PC-3 (cell line): ENCODE measurements around the gene NDUFAB1. TPM values are rescaled to one million over a fixed set of nuclear protein-coding genes. Genes with fewer than 3 reads are reported as not detected.
A peak's percentile ranks its signal among the peaks of the same experiment; 100 is the strongest.

Experiments
- ATAC-seq: fragments of 200-7000 bp; cut with Tn5 transposase; 2 replicates; pipeline ENCODE4 v1.9.1; 2020; ENCODE audit warnings: mild to moderate bottlenecking, moderate library complexity
- BruUV-seq: library from RNA; stranded (reverse); fragments of 400-500 nt; replicated peaks from 2 replicates; lab custom pipeline; 2021; lab: Mats Ljungman, UMichigan
- CTCF ChIA-PET: fragments of 300-600 bp; sonication (Branson Sonifier 250); formaldehyde crosslinking; loops from one replicate; lab custom pipeline; 2022; ENCODE audit warnings: antibody characterized with exemption; lab: Charles Lee
- POLR2A ChIA-PET: fragments of 300-600 bp; sonication (Branson Sonifier 250); formaldehyde crosslinking; loops from one replicate; lab custom pipeline; 2022; ENCODE audit warnings: antibody characterized with exemption; ENCODE audit not compliant: unreplicated experiment; lab: Charles Lee
- DNase-seq: peaks from one replicate; pipeline ENCODE4 v3.0.0-alpha.2; 2015
- H2AFZ ChIP-seq: fragments of 300-600 bp; sonication (generic); 2 replicates; pipeline ENCODE4 v1.6.0; 2016; ENCODE audit warnings: antibody characterized with exemption, low read length
- H3F3A ChIP-seq: fragments of 300-600 bp; sonication (generic); one replicate; pipeline ENCODE4 v1.6.0; 2017; ENCODE audit warnings: antibody characterized with exemption, low read length, control low read depth, mild to moderate bottlenecking; ENCODE audit not compliant: unreplicated experiment
- H3K27ac ChIP-seq: fragments of 300-600 bp; sonication (generic); 2 replicates; pipeline ENCODE4 v1.5.1; 2016; ENCODE audit warnings: mild to moderate bottlenecking, low read length
- H3K27me3 ChIP-seq: fragments of 300-600 bp; sonication (generic); 2 replicates; pipeline ENCODE4 v1.6.1; 2016; ENCODE audit warnings: low read length, mixed read lengths
- H3K36me3 ChIP-seq: fragments of 300-600 bp; sonication (generic); 2 replicates; pipeline ENCODE4 v1.6.1; 2016; ENCODE audit warnings: low read depth, mixed run types, low read length, mixed read lengths
- H3K4me1 ChIP-seq: fragments of 300-600 bp; sonication (generic); 2 replicates; pipeline ENCODE4 v1.5.1; 2016; ENCODE audit warnings: low read length; ENCODE audit not compliant: insufficient read depth
- H3K4me2 ChIP-seq: fragments of 300-600 bp; sonication (generic); 2 replicates; pipeline ENCODE4 v1.6.0; 2016; ENCODE audit warnings: low read length
- H3K4me3 ChIP-seq: fragments of 300-600 bp; sonication (generic); 2 replicates; pipeline ENCODE4 v1.5.1; 2016; ENCODE audit warnings: mild to moderate bottlenecking, low read length, mixed read lengths
- H3K79me2 ChIP-seq: fragments of 300-600 bp; sonication (generic); 2 replicates; pipeline ENCODE4 v1.6.1; 2017; ENCODE audit warnings: low read length, mixed read lengths
- H3K9ac ChIP-seq: fragments of 300-600 bp; sonication (generic); 2 replicates; pipeline ENCODE4 v1.6.0; 2016; ENCODE audit warnings: mild to moderate bottlenecking, low read length
- H3K9me2 ChIP-seq: fragments of 300-600 bp; sonication (generic); replicated peaks from 2 replicates; pipeline ENCODE4 v1.6.1; 2016; ENCODE audit warnings: mixed run types, low read length, mixed read lengths
- H3K9me3 ChIP-seq: fragments of 300-600 bp; sonication (generic); 2 replicates; pipeline ENCODE4 v1.6.1; 2016; ENCODE audit warnings: low read length, mixed read lengths
- H4K20me1 ChIP-seq: fragments of 300-600 bp; sonication (generic); 2 replicates; pipeline ENCODE4 v1.6.1; 2016; ENCODE audit warnings: low read length, mixed read lengths
- EZH2 ChIP-seq: fragments of 300-600 bp; sonication (generic); IDR thresholded peaks from one replicate; pipeline ENCODE4 v1.6.1; 2017; ENCODE audit warnings: antibody characterized with exemption, mild to moderate bottlenecking, low read length; ENCODE audit not compliant: unreplicated experiment
- EZH2phosphoT487 ChIP-seq: fragments of 300-600 bp; sonication (generic); IDR thresholded peaks from 2 replicates; pipeline ENCODE4 v1.6.1; 2018; ENCODE audit warnings: mild to moderate bottlenecking, antibody characterized with exemption, low read length, borderline replicate concordance
- intact Hi-C: fragments of 100-400 bp; cut with micrococcal nuclease; formaldehyde crosslinking; loops from 2 replicates; pipeline ENCODE4 v1.9.0; 2023
- total RNA-seq: library from RNA; depleted of rRNA; stranded (reverse); fragments of >200 nt; gene quantifications from 2 replicates; pipeline ENCODE4 v1.2.3, GENCODE V29; 2014
- TF ChIP-seq, protein P1 (sequence below): fragments of 300-600 bp; sonication (generic); conservative IDR thresholded peaks from 2 replicates; pipeline ENCODE4 v1.5.1; 2017; ENCODE audit warnings: antibody characterized with exemption, low read depth, mild to moderate bottlenecking, low read length

The NDUFAB1 gene
- total RNA-seq, 1 experiment from 2014 or later, result 228 TPM

DNA sequence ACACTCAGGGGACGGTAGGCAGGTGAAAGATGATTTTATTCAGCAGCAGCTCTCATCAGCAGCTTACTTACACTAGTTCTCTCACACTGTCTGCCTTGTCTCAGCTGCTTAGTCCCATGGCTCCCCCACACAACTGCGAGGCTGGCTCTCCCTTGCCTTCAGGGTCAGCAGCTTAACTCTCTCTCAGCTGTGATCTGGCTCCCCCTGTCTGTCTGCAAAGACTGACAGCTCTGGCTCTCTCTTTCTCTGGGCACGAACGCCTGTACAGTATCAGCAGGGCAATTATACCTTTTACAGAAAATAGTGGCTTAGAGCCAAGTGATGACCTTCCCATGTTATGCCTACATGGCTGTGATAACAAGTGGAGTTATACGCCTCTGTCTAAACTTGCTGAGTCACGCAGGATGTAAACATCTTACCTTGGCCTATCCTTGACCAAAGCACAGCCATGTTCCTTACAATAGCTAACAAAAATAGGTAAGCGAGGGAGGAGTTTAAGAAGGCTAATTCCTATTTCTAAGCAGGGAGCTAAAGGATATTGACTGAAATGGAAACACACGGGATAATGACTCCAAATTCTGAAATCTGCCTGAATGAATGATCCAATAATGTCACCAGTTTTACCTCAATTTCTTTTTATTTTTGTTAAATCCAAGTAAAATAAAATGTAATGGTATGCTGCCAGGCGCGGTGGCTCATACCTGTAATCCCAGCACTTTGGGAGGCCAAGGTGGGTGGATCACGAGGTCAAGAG is 1.1 kb upstream of the NDUFAB1 start:
- peaks cover 3% of the 10 kb centered on the region; the same call in 1 of the 2 replicates for H3K4me1 ChIP-seq
- no peaks in the 10 kb centered on the region for H3F3A ChIP-seq
- ATAC-seq (no peak; the same call in 1 of the 2 replicates), DNase-seq (peak; percentile 20)
- H3K4me3 ChIP-seq, result no peak overlapping the region
- H3K4me2 ChIP-seq, result no peak overlapping the region
- no peak overlapping the region for H3K9ac ChIP-seq
- ChIA-PET POLR2A (no interaction called here), CTCF (no interaction called here)
- BruUV-seq, result no TSS peak
- H3K79me2 ChIP-seq, result peaks cover 38% of the 10 kb centered on the region
- no peaks in the 10 kb centered on the region for H3K27me3 ChIP-seq
- no peak overlapping the region for H2AFZ ChIP-seq
- H4K20me1 ChIP-seq, result 0 out of 2 replicates have a peak, but pooled peaks cover 11% of the 10 kb centered on the region
- no peak overlapping the region for H3K27ac ChIP-seq
- H3K9me3 ChIP-seq, result no peaks in the 10 kb centered on the region
- TF ChIP-seq, protein P1, sequence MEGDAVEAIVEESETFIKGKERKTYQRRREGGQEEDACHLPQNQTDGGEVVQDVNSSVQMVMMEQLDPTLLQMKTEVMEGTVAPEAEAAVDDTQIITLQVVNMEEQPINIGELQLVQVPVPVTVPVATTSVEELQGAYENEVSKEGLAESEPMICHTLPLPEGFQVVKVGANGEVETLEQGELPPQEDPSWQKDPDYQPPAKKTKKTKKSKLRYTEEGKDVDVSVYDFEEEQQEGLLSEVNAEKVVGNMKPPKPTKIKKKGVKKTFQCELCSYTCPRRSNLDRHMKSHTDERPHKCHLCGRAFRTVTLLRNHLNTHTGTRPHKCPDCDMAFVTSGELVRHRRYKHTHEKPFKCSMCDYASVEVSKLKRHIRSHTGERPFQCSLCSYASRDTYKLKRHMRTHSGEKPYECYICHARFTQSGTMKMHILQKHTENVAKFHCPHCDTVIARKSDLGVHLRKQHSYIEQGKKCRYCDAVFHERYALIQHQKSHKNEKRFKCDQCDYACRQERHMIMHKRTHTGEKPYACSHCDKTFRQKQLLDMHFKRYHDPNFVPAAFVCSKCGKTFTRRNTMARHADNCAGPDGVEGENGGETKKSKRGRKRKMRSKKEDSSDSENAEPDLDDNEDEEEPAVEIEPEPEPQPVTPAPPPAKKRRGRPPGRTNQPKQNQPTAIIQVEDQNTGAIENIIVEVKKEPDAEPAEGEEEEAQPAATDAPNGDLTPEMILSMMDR, result peak; percentile 35; the same call in 1 of the 2 replicates
- no peak for TF ChIP-seq EZH2phosphoT487
- TF ChIP-seq EZH2, result no peak
- intact Hi-C loops, result no loop called here
- no peaks in the 10 kb centered on the region for H3K9me2 ChIP-seq
- H3K36me3 ChIP-seq, result no peaks in the 10 kb centered on the region; the same call in none of the 2 replicates

DNA sequence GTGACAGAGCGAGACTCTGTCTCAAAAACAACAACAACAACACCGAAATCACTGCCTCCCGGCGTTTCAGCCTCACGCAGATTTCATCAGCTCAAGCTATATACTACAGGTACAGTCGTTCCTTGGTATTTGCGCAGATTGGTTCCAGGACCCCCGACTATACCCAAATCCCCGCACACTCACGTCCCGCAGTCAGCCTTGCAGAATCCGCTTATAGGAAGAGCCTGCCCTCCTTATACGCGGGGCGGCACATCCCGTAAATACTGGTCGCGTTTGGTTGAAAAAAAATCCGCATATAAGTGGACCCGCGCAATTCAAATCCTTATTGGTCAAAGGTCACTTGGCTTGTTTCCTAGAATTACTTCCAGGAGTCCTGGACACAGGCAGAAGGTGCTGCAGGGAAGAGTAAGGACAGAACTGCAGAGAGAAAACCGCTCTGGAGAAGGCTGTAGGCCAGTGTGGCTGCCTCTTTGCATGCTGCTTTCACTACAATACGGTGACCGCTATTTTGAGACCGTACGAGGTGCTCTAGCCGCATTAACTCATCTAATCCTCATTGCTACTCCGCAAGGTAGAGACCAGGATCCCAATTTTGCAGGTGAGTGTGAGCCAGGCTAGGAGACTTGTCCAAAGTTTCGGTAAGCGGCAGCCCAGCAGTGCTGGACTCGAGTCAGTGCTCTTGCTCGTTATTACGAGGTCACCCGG is 718 bp downstream of the NDUFAB1 start:
- peaks cover 13% of the 10 kb centered on the region for H3K36me3 ChIP-seq
- ATAC-seq, result peak; percentile 13; the same call in 1 of the 2 replicates
- peak overlapping the region; percentile 61 for H3K27ac ChIP-seq
- ChIA-PET CTCF (no interaction called here), POLR2A (no interaction called here)
- no peaks in the 10 kb centered on the region for H3K9me2 ChIP-seq
- H2AFZ ChIP-seq, result peak overlapping the region; percentile 69; the same call in 1 of the 2 replicates
- TF ChIP-seq, protein P1, result no peak
- TF ChIP-seq EZH2phosphoT487, result no peak
- TF ChIP-seq EZH2, result no peak
- H3K4me2 ChIP-seq, result peak overlapping the region; percentile 98
- H3F3A ChIP-seq, result no peaks in the 10 kb centered on the region
- H3K9me3 ChIP-seq, result no peaks in the 10 kb centered on the region
- intact Hi-C loops, result no loop called here
- peak overlapping the region; percentile 99 for H3K9ac ChIP-seq
- H3K27me3 ChIP-seq, result no peaks in the 10 kb centered on the region
- H3K4me1 ChIP-seq, result peaks cover 3% of the 10 kb centered on the region; the same call in 1 of the 2 replicates
- no peak for DNase-seq
- TSS peak; percentile 67 for BruUV-seq
- peak overlapping the region; percentile 91 for H3K4me3 ChIP-seq
- H3K79me2 ChIP-seq, result peaks cover 55% of the 10 kb centered on the region
- peaks cover 16% of the 10 kb centered on the region; the same call in 1 of the 2 replicates for H4K20me1 ChIP-seq
